GM18861 (cell line): ENCODE measurements around the gene SPACA4.

Source experiments
- ATAC-seq: cut with Tn5 transposase; IDR thresholded peaks from one replicate; pipeline ENCODE4 v1.9.1; 2021; ENCODE audit not compliant: unreplicated experiment

Gene SPACA4

DNA sequence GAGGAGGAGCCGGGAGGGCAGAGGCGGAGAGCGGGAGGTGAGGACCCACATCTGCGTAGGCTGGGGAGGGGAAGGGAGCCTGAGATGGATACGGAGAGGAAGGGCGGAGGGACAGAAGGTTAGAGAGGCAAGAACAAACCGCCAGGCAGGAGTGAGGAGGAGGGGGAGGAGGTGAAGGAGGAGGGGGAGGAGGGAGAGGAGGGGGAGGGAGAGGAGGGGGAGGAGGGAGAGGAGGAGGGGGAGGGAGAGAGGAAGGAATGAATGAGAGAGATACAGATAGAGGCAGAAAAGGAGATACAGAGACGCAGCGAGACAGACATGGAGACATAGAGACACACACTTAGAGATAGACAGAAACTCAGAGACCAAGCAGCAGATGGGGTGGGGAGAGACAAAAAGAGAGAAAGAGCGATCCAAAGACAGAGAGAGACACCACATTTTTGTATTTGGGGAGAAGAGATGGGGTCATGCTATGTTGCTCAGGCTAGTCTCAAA is 40.2 kb downstream of the SPACA4 start:
- no peak for ATAC-seq

DNA sequence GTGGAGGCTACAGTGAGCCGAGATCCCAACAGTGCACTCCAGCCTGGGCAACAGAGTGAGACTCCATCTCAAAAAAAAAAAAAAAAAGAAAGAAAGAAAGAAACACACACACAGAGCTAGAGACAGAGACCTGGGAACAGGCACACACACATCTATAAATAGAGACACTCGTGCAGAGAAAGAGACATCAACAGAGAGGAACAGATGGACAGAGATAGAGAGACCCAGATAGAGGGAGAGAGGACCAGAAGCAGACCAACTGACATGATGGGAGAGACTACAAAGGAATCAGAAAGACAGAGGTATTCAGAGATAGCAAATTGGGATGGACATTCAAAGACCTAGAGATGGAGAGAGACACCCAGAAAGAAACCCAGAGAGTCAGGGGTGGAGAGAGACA is 41.6 kb downstream of the SPACA4 start:
- no peak for ATAC-seq

DNA sequence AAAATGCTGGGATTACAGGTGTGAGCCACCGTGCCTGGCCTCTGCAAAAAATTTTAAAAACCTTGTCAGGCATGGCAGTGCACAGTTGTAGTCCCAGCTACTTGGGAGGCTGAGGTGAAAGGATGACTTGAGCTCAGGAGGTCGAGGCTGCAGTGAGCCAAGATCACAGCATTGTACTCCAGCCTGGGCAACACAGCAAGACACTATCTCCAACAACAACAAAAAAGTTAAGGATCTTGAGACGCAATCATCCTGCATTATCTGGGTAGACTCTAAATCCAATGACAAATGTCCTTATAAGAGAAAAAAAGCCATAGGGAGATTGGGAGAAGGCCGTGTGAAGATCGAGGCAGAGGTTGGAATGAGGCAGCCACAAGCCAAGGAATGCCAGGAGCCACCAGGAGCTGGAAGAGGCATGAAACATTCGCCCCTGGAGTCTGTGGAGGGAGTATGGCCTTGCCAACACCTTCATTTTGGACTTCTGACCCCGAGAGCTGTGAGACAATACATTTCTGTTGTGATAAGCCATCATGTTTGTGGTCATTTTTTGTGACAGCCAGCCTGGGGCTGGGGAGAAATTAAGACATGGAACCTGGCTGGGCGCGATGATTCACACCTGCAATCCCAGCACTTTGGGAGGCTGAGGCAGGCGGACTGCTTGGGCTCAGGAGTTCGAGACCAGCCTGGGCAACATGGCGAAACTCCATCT is 44.6 kb downstream of the SPACA4 start:
- no peak for ATAC-seq

DNA sequence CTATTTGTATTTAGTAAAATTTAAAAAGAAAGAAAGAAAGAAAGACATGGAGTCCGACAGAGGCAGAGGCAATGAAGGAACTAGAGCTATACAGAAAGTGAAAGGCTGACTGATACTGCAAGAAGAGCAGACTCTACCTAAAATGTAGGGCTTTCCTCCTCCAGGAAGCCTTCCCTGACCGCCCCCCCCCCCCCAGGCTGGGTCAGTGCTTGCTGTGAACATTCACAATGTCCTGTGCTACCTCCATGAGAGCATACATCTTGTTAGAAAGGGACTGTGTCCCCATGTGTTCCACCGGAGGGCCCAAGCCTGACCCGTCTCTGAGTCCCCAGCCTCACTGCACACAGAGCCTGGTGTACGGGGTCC is 45.1 kb downstream of the SPACA4 start:
- no peak for ATAC-seq

DNA sequence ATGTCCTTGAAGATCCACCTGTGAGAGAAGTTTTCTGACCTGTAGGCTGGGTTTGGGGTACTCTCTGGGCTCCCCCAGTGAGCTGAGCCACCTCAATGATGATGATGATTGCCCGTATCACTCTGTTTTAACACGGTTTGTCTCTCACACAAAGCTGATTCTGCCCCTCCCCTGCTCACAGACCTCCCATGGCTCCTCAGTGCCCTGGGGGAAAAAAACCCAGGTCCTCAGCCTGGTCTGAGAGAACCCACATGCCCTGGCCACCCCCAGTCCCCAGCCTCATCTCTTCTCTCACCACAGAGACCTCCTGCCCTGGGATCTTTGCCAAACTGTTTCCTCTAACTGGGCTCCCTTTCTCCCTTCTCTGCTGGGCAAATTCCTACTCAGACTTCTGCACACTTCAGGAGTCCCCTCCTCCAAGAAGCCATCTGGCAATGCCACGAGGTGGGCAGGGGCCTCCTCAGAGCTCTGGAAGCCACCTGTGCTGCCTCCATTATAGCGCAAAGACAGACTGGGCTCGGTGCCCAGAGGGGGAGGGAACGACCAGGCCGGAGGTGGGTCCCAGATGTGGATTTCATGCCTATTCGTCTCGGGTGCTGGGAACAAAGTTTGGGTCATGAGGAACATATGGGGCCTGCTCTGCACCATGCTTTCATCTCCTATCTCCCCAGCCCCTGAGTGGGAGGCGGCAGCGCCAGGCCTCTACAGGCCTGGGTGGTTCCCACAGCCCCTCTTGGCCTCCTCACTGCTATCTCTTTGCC is 47.9 kb downstream of the SPACA4 start:
- ATAC-seq: no peak

DNA sequence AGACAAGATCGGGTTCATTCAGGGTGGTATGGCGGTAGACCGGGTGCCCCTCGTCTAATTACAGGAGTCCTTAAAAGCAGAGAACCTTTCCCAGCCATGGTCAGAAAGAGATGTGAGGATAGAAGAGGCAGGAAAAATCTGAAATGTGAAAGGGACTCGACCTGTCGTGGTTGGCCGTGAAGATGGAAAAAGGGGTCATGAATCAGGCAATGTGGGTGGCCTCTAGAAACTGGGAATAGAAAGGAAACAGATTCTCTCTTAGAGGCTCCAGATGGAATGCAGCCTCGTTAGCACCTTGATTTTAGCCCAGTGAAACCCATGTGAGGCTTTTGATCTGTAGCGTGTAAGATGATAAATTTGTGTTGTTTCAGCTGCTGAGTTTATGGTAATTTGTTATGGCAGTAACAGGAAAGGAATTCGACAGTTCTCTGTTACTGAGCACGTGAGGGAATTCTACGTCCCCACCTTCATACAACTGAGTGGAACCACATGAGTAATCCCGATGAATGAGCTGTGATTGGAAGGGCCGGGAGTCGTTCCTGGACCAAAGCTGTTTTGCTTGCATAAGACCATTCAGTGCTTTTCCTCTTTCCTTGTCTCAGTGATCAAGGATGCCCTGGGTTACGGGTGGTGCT is 50.4 kb downstream of the SPACA4 start:
- ATAC-seq: no peak
